PFSK-1 (cell line): ENCODE data around the gene AUH.

ENCODE experiments used
- FOXP2 ChIP-seq: optimal IDR thresholded peaks from 2 replicates; pipeline ENCODE3; 2011; ENCODE audit warnings: borderline replicate concordance, control low read depth, inconsistent platforms; ENCODE audit not compliant: insufficient read depth; ENCODE audit errors: extremely low read length, extremely low read depth
- POLR2AphosphoS5 ChIP-seq: IDR thresholded peaks from 2 replicates; pipeline ENCODE4 v1.6.1; 2012; ENCODE audit warnings: low read depth, mild to moderate bottlenecking, control low read depth, low read length, moderate library complexity
- REST ChIP-seq, 2 experiments: IDR thresholded peaks; 2 replicates each; pipeline versions ENCODE4 v1.6.1 to v1.8.0; 2011 to 2012; ENCODE audit warnings: low read depth in 2 of 2, low read length in 2 of 2, control low read depth in 1 of 2, inconsistent platforms in 1 of 2, mild to moderate bottlenecking in 1 of 2, moderate library complexity in 1 of 2; ENCODE audit not compliant: insufficient read depth in 1 of 2
- SIN3A ChIP-seq: IDR thresholded peaks from 2 replicates; pipeline ENCODE4 v1.6.1; 2012; ENCODE audit warnings: mild to moderate bottlenecking, low read length, moderate library complexity, borderline replicate concordance; ENCODE audit not compliant: insufficient read depth
- TAF1 ChIP-seq: IDR thresholded peaks from 2 replicates; pipeline ENCODE4 v1.6.1; 2012; ENCODE audit warnings: low read length, control low read depth, borderline replicate concordance; ENCODE audit not compliant: insufficient read depth

AUH gene

GRCh38 chr9:91255327-91255726 lies 106.4 kb downstream of the AUH start:
- TF ChIP-seq SIN3A (no peak), REST (IDR thresholded peaks at IDR 0.05; ENCODE audit: insufficient read depth in 1 of 2, low read depth in 2 of 2, low read length in 2 of 2) (no peak), FOXP2 (no peak), POLR2AphosphoS5 (no peak), TAF1 (no peak)

GRCh38 chr9:91253488-91253887 lies 108.2 kb downstream of the AUH start:
- TF ChIP-seq SIN3A: no peak
- no peak for TF ChIP-seq POLR2AphosphoS5
- no peak for TF ChIP-seq FOXP2
- TF ChIP-seq REST (IDR thresholded peaks at IDR 0.05; ENCODE audit: insufficient read depth in 1 of 2, low read depth in 2 of 2, low read length in 2 of 2): no peak
- no peak for TF ChIP-seq TAF1

DNA sequence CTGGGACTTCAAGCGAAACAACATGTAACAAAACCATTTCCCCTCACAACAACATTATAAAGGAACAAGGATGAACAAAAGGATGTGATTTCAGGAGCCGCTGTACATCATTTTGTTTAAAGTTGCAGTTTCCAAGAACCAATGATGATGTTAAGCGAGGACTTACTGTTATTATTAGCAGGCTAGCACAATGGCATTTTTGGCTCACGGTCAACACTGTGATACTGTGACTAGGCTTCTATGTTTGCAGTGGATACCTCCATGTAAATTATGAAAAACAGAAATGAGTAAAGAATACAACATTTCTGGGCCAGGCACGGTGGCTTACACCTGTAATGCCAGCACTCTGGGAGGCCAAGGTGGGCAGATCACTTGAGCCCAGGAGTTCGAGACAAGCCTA lies 113.0 kb downstream of the AUH start:
- no peak for TF ChIP-seq FOXP2
- TF ChIP-seq SIN3A: no peak
- TF ChIP-seq TAF1: no peak
- no peak for TF ChIP-seq REST (IDR thresholded peaks at IDR 0.05; ENCODE audit: insufficient read depth in 1 of 2, low read depth in 2 of 2, low read length in 2 of 2)
- no peak for TF ChIP-seq POLR2AphosphoS5

- TF ChIP-seq TAF1 (no peak), SIN3A (no peak), REST (IDR thresholded peaks at IDR 0.05; ENCODE audit: insufficient read depth in 1 of 2, low read depth in 2 of 2, low read length in 2 of 2) (no peak), POLR2AphosphoS5 (no peak), FOXP2 (no peak)
These were observed 114.4 kb downstream of the AUH start for GRCh38 chr9:91247278-91247677.

GRCh38 chr9:91246846-91247245 lies 114.9 kb downstream of the AUH start:
- TF ChIP-seq POLR2AphosphoS5 (no peak), SIN3A (no peak), REST (IDR thresholded peaks at IDR 0.05; ENCODE audit: insufficient read depth in 1 of 2, low read depth in 2 of 2, low read length in 2 of 2) (no peak), FOXP2 (no peak), TAF1 (no peak)
